Uterine smooth muscle cell (primary cell): ENCODE measurements around the gene KCNC3. TPM values are rescaled to one million over a fixed set of nuclear protein-coding genes. Genes with fewer than 3 reads are reported as not detected.

Experiments used
- total RNA-seq: library from RNA; depleted of rRNA; stranded (reverse); fragments of >200 nt; gene quantifications from 2 replicates; pipeline ENCODE4 v1.2.3, GENCODE V29; 2014

The KCNC3 gene
- total RNA-seq = not detected in 2 replicates

GRCh38 chr19:50329146-50329925 is at the start of gene KCNC3:
TSS of gene KCNC3 (minus strand) at chr19:50329377. CDS start at chr19:50329082, 295 bp downstream.

GRCh38 chr19:50376166-50377050 is 47.2 kb upstream of the KCNC3 start, which contains the start of gene NR1H2:
TSS of gene NR1H2 (plus strand) at chr19:50376457. CDS start at chr19:50377606, 1,149 bp downstream.

GRCh38 chr19:50365434-50366306 is 36.5 kb upstream of the KCNC3 start, which contains the start of gene NAPSA:
TSS of gene NAPSA (minus strand) at chr19:50365639. CDS start at chr19:50365621, 18 bp downstream.

Other genes with a start within 250 kb of the KCNC3 start
- not detected in 2 replicates for gene IZUMO2, start 166.1 kb downstream of the KCNC3 start, total RNA-seq
- gene MYH14, start 125.8 kb downstream of the KCNC3 start, total RNA-seq = not detected in 2 replicates
- 0.11 and 0.25 TPM in 2 replicates for gene NAPSA, start 36.3 kb upstream of the KCNC3 start, total RNA-seq
- 74.4 and 98.2 TPM in 2 replicates for gene NR1H2, start 47.1 kb upstream of the KCNC3 start, total RNA-seq
- gene POLD1, start 55.0 kb upstream of the KCNC3 start, total RNA-seq = 31.4 and 72.3 TPM in 2 replicates
- not detected in 2 replicates for gene SPIB, start 89.6 kb upstream of the KCNC3 start, total RNA-seq
- not detected in 2 replicates for gene MYBPC2, start 103.5 kb upstream of the KCNC3 start, total RNA-seq
- gene EMC10, start 147.1 kb upstream of the KCNC3 start, total RNA-seq = 29.9 and 48.5 TPM in 2 replicates
- 0.37 TPM in 1 of 2 replicates, not detected in the other for gene GARIN5A, start 147.5 kb upstream of the KCNC3 start, total RNA-seq
- gene JOSD2, start 181.8 kb upstream of the KCNC3 start, total RNA-seq = 31.3 and 32.5 TPM in 2 replicates
- not detected in 2 replicates for gene ASPDH, start 184.5 kb upstream of the KCNC3 start, total RNA-seq
- gene LRRC4B, start 239.1 kb upstream of the KCNC3 start, total RNA-seq = 0.12 TPM in 1 of 2 replicates, not detected in the other